Muscle of leg (tissue), 11 donors: Measurements from ENCODE around the gene ASTN2. TPM values are rescaled to one million over a fixed set of nuclear protein-coding genes. Genes with fewer than 3 reads are reported as not detected.

Source experiments
- DNase-seq: peaks from one replicate; pipeline ENCODE4 v3.0.0; 2013
- H3K27ac ChIP-seq: one replicate; pipeline ENCODE4 v1.5.1; 2013; ENCODE audit warnings: mild to moderate bottlenecking, low read length, control low read depth
- H3K27me3 ChIP-seq: one replicate; pipeline ENCODE4 v1.6.1; 2013; ENCODE audit warnings: low read length; ENCODE audit not compliant: control insufficient read depth, insufficient read depth
- H3K36me3 ChIP-seq: one replicate; pipeline ENCODE4 v1.6.1; 2013; ENCODE audit warnings: low read length; ENCODE audit not compliant: control insufficient read depth, insufficient read depth
- H3K4me1 ChIP-seq: one replicate; pipeline ENCODE4 v1.6.1; 2013; ENCODE audit warnings: low read length; ENCODE audit not compliant: control insufficient read depth, insufficient read depth
- H3K4me3 ChIP-seq: one replicate; pipeline ENCODE4 v1.5.1; 2013; ENCODE audit warnings: low read length, control low read depth
- H3K9me3 ChIP-seq: replicated peaks from 2 replicates; pipeline ENCODE4 v1.6.1; 2013; ENCODE audit warnings: low read depth, low read length; ENCODE audit not compliant: control insufficient read depth
- WGBS: methylation state at CpG from one replicate; pipeline ENCODE4 v1.1.5; 2013; ENCODE audit warnings: missing lambda C conversion rate; ENCODE audit not compliant: insufficient coverage; 5-methylcytosine and 5-hydroxymethylcytosine counted together
- polyA plus RNA-seq, 8 donors: library from polyadenylated mRNA; unstranded; fragments of 120-200 nt; gene quantifications; one replicate each; pipeline versions ENCODE4 v1.2.1 to v1.2.3, GENCODE V29; 2013; ENCODE audit warnings: inconsistent platforms in 1 of 8, low replicate concordance in 1 of 8; ENCODE audit not compliant: insufficient read length in 8 of 8, insufficient read depth in 1 of 8
- total RNA-seq: library from RNA; stranded (reverse); fragments of 120-200 nt; gene quantifications from one replicate; pipeline ENCODE4 v1.2.4, GENCODE V29; 2013

ASTN2 gene
- total and polyA plus RNA-seq, 9 donors, result 2.7 to 10.9 (median 4.4) TPM

DNA sequence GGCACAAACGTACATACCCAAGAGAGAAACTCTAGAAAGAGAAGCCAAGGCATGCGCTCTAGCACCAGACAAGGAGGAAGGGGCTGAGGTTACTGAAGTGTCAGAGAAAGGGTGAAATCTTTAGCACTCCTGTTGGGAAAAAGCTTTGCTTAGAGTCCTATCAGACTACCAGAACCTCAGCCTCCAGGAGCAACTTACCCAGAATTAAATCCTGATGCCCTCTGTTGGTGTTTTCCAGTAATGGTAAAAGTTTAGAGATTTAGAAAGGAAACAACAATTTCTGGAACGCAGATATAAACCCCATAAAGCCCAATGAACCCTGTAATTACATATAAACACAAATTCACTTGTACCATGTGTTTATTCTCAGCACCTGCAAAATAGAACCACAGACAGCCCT, 33.2 kb upstream of the ASTN2 start:
- H3K9me3 ChIP-seq, result no peaks in the 10 kb centered on the region
- no peak overlapping the region for H3K27ac ChIP-seq
- WGBS, result 40% methylated on average over 1 of the region's 3 CpGs
- no peaks in the 10 kb centered on the region for H3K4me1 ChIP-seq
- H3K27me3 ChIP-seq, result no peaks in the 10 kb centered on the region
- H3K4me3 ChIP-seq, result no peak overlapping the region
- H3K36me3 ChIP-seq, result no peaks in the 10 kb centered on the region
- no peak for DNase-seq

DNA sequence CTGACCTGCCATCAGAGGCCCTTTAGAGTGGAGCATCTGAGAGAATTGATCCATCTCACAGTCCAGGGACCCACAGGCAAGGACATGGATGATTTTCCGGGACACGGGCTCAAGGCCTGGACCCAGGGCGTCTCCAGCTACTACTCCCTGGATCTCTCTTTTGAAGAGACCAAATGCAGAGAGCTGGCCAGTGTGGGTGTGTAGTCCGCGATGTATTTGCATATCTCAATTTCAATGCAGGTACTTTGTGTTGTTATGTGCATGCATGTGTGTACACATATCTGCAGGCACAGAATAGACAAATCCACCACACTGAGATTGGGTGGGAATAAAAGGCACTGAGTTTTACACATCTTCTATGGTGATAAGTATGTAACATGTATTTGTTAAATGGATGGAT, 30.8 kb upstream of the ASTN2 start:
- Histone ChIP-seq H3K27ac (no peak overlapping the region), H3K27me3 (no peaks in the 10 kb centered on the region), H3K36me3 (no peaks in the 10 kb centered on the region), H3K9me3 (no peaks in the 10 kb centered on the region), H3K4me1 (no peaks in the 10 kb centered on the region), H3K4me3 (no peak overlapping the region)
- WGBS, result 90% methylated on average over 2 of the region's 5 CpGs
- no peak for DNase-seq

DNA sequence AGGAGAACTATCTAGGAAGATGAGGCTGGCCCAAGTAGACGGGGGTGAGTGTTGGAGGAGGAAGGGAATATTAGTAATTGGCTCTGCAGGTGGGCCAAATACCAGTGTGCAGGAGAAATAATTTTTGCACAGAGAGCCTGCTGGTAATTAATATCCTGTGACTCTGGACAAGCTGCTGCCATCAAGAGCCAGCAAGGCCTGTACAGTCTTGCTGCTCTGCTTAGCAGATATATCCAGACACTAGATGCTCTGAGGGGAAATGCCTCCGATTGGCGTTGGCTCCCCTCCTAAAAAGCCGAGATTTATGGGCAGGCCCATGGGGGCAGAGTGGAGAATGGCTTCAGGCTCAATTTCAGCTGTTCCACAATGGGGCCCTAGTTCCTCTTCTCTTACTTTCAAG, 29.6 kb upstream of the ASTN2 start:
- H3K27ac ChIP-seq, result no peak overlapping the region
- H3K9me3 ChIP-seq, result no peaks in the 10 kb centered on the region
- H3K36me3 ChIP-seq, result no peaks in the 10 kb centered on the region
- no peaks in the 10 kb centered on the region for H3K27me3 ChIP-seq
- WGBS, result 18% methylated on average over 1 of the region's 4 CpGs
- no peak for DNase-seq
- H3K4me3 ChIP-seq, result no peak overlapping the region
- no peaks in the 10 kb centered on the region for H3K4me1 ChIP-seq

DNA sequence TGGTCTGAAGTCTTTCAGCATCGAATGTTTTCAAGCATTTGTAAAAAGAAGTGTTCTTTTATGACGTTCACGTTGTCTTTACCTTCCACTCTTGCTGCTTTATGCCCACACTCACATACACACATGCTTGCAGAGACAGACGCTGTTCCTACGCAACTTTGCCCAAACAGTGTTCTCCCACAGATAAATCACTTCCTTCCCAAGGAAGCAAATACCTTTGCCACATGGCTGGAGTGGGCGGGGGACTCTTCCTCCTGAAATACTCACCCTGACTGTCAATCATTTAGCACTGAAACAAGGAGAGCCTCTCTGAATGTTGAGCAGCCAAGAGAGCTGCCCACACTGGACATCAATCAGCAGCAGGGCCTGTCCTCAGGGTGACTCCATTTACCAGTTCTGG, 22.4 kb upstream of the ASTN2 start:
- H3K27ac ChIP-seq, result no peak overlapping the region
- H3K4me3 ChIP-seq, result no peak overlapping the region
- no peaks in the 10 kb centered on the region for H3K9me3 ChIP-seq
- H3K36me3 ChIP-seq, result no peaks in the 10 kb centered on the region
- H3K4me1 ChIP-seq, result no peaks in the 10 kb centered on the region
- no peak for DNase-seq
- no peaks in the 10 kb centered on the region for H3K27me3 ChIP-seq
- WGBS, result 61% methylated on average over 3 of the region's 6 CpGs

DNA sequence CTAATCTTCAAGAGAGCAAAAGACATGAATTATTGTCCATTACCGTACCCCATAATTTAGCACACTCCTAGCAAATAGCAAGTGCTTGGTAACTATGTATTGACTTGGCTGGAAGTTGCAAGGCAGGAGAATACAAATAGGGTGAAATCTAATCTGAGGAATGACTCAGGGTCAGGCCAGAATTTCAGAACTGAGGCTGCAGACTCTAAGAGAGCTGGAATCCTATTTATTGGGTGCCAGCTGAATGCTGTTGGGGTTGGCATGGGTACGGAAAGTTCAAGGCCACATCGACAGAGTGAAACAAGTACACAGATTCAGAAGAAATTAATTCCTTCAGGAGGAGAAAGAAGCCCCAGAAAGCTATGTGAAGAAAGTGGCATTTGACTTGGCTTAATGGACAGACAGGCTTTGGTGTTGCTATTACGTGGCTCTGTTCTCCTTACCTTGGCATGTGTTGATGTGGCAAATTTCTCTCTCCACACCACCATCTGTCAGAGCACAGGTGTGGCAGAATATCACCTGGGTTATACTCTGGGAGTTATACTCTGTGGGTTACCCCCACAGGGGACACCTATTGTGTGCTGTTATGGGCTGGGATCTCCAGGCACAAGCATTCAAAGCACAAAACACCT, 20.9 kb upstream of the ASTN2 start:
- no peak for DNase-seq
- H3K4me3 ChIP-seq, result no peak overlapping the region
- H3K27ac ChIP-seq, result no peak overlapping the region
- H3K27me3 ChIP-seq, result no peaks in the 10 kb centered on the region
- no CpG with 5 or more reads among the region's 4 CpGs for WGBS
- no peaks in the 10 kb centered on the region for H3K9me3 ChIP-seq
- no peaks in the 10 kb centered on the region for H3K4me1 ChIP-seq
- H3K36me3 ChIP-seq, result no peaks in the 10 kb centered on the region

DNA sequence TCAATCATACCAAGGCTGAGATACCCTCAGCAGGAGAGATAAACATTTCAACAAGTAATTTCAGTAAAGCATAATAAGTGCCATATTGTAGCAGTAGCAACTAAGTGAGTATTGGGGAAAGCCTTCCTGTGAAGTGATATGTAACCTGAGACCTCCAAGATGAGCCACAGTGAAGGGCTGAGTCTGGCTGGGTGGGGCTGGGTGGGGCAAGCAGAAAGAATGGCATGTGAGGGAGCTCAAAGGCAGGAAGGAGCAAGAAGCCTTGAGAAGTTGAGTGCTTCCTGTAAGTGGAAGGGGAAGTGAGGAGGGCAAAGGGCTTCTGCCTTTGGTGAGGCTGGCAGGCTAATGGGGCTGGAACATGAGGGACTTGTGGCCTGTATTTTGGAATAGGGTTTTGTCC, 19.7 kb upstream of the ASTN2 start:
- H3K27me3 ChIP-seq, result no peaks in the 10 kb centered on the region
- H3K36me3 ChIP-seq, result no peaks in the 10 kb centered on the region
- H3K4me1 ChIP-seq, result no peaks in the 10 kb centered on the region
- no peak for DNase-seq
- H3K4me3 ChIP-seq, result no peak overlapping the region
- H3K27ac ChIP-seq, result no peak overlapping the region
- H3K9me3 ChIP-seq, result no peaks in the 10 kb centered on the region

DNA sequence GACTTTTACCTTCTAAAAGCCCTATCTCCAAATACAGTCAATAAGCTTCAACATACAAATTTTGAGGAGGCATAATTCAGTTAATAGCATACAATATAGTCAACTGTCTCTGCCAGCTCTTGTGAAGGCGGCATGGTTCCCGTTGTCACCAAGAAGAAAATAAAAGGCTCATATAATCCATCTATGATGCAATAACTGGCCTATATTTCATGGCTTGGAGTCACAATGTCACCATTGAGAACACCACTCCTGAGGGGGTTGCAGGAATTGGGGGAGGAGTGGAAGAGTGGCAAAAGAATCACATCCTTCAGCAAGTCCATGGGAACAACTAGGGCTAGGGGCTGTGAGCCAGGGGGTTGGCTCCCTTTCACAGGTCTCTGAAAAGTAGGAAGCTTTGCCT, 16.0 kb upstream of the ASTN2 start:
- H3K27me3 ChIP-seq, result no peaks in the 10 kb centered on the region
- no CpG with 5 or more reads among the region's 2 CpGs for WGBS
- H3K27ac ChIP-seq, result no peak overlapping the region
- no peak overlapping the region for H3K4me3 ChIP-seq
- DNase-seq, result no peak
- H3K36me3 ChIP-seq, result no peaks in the 10 kb centered on the region
- H3K4me1 ChIP-seq, result no peaks in the 10 kb centered on the region
- no peaks in the 10 kb centered on the region for H3K9me3 ChIP-seq

DNA sequence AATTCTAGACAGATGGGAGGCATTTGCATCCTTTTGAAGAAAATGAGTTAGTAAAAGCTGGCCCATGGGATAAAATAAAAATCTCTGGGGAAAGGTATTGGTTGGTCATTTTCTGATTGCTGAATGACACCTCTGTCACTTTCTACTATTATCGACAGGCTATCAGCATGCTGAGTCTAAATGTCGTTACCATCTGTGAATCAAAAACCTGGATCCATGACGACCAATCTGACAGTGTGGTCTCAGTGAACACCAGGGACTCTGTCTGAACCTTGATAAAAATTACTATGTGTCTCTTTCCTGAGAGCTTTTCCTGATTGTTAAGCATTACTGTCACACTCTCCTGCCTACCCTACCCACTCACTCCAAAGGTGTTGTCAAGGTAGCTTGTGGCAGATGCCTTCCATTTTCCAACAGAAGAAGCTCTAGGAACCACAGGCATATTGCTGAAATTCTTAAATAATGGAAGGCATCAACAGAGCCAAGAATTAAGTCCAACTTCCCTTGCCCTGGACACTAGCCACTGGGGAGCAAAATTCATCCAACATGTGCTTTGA, 12.6 kb upstream of the ASTN2 start:
- Histone ChIP-seq H3K9me3 (no peaks in the 10 kb centered on the region), H3K4me1 (no peaks in the 10 kb centered on the region), H3K36me3 (no peaks in the 10 kb centered on the region), H3K27me3 (no peaks in the 10 kb centered on the region), H3K27ac (no peak overlapping the region), H3K4me3 (no peak overlapping the region)
- WGBS, result 83% methylated on average over 2 of the region's 3 CpGs
- DNase-seq, result no peak

DNA sequence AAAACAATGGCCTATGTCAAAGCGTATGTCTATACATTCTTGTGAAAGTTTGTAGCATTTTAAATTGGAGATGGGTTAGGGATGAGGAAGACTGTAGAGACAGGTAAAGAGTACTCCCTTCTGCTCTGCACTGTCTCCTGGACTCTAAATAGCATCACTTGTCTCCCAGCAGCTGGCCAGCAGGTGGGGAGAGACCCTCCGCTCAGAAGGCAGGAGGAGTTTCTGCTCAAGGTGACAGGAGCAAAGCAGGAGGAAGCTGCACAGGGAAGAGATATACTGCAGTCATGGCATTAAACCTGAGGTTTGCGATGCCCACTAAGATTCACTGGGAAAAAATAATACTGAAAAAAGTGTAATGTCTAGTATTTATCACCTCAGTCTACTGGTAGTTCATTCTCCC, 10.7 kb upstream of the ASTN2 start:
- WGBS, result 80% methylated on average over 1 of the region's 3 CpGs
- Histone ChIP-seq H3K27ac (no peak overlapping the region), H3K4me3 (no peak overlapping the region), H3K27me3 (no peaks in the 10 kb centered on the region), H3K9me3 (no peaks in the 10 kb centered on the region), H3K4me1 (no peaks in the 10 kb centered on the region), H3K36me3 (no peaks in the 10 kb centered on the region)
- DNase-seq, result no peak

DNA sequence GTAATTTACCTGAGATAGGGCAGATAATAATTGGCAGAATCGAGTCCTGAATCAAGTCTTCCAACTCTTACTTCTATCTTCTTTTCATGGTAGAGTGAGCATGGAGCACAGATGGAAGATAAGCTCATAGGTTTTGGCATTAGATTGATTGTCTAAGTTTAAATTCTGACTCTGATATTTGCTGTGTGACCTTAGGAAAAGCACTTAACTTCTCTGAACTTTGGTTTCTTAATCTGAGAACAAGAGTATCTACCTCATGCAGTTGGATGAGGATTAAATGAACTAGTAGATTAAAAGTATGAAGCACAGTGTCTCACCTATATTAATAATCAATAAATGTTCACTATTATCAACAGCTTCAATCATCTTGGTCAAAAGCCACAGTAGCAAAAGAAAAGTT, 9.4 kb upstream of the ASTN2 start:
- no CpG with 5 or more reads among the region's 1 CpG for WGBS
- no peaks in the 10 kb centered on the region for H3K4me1 ChIP-seq
- H3K27ac ChIP-seq, result no peak overlapping the region
- peaks cover 2% of the 10 kb centered on the region for H3K27me3 ChIP-seq
- H3K36me3 ChIP-seq, result no peaks in the 10 kb centered on the region
- H3K4me3 ChIP-seq, result no peak overlapping the region
- DNase-seq, result no peak
- no peaks in the 10 kb centered on the region for H3K9me3 ChIP-seq

DNA sequence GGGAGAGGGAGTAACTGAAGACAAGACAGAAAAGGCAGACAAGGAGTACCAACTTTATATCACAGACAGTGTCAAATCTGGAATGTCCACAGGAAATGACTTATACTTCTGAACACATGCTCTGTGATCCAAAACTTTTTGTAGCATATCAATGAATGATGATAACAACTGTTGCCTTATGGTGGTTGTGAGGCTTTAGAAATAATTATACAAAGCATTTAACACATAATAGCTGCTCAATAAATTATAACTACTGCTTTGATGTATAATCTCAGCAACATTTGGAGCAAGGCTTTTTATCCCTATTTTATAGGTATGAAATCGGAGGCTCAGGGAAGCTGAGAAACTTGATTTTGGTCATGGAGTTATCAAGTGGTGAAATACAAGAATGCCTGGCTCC, 3.3 kb upstream of the ASTN2 start:
- no peak overlapping the region for H3K4me3 ChIP-seq
- peaks cover 38% of the 10 kb centered on the region for H3K27me3 ChIP-seq
- H3K36me3 ChIP-seq, result no peaks in the 10 kb centered on the region
- no peaks in the 10 kb centered on the region for H3K9me3 ChIP-seq
- DNase-seq, result no peak
- no peak overlapping the region for H3K27ac ChIP-seq
- H3K4me1 ChIP-seq, result peaks cover 21% of the 10 kb centered on the region
- WGBS, result no CpG with 5 or more reads among the region's 1 CpG
